T-helper 22 cell (primary cell): Measurements from ENCODE around the gene FAM174A.
"Not testable (repeated sequence)": the region's sequence is repeated elsewhere in the genome, so short reads cannot be mapped to it uniquely, and the experiment has no call there.

Source experiments
- DNase-seq: peaks from one replicate; pipeline ENCODE4 v3.0.0-alpha.2; 2020; ENCODE audit warnings: low read depth

The FAM174A gene

DNA sequence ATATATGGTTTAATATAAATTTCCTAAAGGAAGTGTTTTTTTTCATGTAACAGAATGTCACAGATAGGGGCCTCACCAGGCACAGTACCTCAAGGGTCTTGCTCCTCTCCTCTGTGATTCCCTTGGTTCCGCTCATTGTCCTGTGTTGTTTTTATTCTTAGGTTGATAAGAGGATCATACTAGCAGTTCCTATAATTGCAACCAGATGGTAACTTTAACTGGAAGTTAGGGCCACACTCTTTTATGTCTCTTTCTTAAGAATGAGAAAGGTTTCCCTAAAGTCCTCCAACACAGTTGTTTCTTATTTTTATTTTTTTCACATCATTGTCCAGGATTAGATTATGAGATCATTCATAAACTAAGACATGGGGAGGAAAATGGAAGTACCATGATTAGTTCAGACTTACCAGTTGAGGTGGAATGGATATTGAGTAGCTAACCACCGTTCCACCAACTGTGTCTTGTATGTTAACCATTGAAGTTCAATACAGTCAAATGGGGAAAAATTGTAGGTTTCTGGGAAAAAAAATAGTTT is 41.1 kb downstream of the FAM174A start:
- no peak for DNase-seq

DNA sequence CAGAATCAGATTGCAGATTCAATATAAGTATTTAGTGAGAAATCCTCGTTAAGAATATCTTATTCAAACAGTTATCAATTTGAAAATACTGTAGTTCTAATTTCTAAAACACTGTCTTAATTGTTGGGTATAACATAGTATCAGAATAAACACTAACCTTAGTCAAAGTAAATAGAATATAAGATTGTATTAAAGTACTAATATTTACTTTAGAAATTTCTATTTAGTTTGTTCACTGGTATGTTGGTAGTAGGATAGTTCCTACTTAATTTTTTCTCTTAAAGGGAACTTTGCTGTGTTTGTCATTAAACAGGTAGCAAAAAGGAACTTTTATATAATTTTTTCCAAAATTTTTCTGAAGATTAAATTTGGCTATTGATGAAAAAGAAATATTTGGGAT is 42.3 kb downstream of the FAM174A start:
- DNase-seq, result no peak

DNA sequence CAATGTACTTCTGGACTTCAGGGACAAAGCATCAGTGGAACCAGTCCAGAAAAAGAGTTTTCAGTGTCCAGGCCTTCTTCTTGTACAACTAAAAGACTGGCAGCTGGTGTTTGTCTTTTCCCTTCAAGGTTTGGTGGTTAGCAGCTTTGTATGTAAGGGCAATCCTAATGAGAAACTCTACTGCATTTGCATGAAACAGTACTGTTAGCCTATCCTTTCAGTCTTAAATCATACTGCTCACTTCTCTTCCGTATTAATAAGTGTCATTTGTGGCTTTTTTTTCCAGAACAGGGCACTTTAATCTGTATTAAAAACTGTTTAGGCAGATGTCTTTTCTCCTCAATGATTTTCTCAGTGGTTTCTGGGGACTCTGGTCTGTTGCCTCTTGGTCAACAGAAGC is 48.9 kb downstream of the FAM174A start:
- no peak for DNase-seq

GRCh38 chr5:100584889-100585288 is 49.7 kb downstream of the FAM174A start:
- no peak for DNase-seq

DNA sequence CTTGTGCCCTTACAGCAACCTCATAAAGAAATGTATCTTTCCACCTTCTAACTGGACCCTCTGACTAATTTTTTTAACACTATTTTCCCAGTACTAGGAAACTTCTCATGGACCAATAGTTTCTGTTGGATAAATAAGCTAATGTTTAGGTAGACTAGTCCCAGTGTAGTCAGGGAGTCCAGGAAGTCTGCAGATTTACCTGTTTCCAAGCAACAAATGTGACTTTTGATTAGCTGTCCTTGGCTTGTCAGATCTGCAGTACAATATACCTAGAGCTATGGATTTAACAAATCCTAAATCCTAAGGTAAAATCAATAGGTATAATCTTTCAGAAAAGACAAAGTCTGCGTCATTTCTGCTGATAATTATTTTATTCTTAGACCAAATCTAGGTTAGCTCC is 55.7 kb downstream of the FAM174A start:
- DNase-seq, result no peak

DNA sequence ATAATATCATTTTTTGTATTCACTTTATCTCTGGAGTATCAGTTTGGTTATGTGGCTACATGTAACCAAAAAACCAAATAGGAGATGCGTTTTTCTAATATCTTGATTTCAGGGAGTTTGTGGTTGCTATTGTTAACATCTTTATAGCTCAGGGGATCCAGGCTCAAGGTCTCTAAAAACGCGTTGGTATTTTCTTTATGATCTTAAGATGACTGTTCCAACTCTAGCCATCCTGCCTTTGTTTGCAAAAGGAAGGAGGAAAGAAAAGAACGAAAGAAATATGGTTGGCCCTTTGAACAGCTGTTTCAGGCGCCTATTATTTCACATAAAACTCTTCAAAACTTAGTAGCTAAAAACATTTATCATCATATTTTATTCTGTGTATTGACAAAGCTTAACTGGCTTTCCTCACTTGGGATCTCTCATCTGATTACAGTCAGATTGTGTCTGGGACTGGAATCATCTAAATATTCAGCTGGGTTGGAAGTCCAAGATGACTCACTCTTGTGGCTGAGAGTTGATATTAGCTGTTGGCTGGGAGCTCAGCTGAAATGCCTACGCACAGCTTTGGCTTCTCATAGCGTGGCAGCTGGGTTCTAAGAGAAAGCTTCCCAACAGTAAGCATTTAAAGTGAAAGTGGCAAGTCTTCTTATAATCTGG is 60.1 kb downstream of the FAM174A start:
- no peak for DNase-seq

DNA sequence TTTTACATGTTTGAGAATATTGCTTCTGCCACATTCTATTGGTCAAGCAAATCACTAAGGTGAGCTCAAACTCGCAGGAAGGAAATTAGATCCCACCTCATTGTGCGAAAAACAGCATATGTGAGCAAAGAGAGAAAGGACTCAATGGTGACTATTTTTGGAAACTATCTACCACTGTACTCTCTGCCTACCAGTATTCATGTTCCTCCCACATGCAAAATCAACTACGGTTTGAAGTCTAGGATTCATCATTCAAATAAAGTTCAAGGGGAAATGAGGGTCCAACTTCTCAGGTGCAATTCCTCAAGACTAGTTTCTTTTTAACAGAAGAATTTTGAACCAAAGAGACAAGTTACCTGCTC is 60.6 kb downstream of the FAM174A start:
- no peak for DNase-seq

- DNase-seq, result no peak
These were observed 63.3 kb downstream of the FAM174A start for GRCh38 chr5:100598446-100598845.

DNA sequence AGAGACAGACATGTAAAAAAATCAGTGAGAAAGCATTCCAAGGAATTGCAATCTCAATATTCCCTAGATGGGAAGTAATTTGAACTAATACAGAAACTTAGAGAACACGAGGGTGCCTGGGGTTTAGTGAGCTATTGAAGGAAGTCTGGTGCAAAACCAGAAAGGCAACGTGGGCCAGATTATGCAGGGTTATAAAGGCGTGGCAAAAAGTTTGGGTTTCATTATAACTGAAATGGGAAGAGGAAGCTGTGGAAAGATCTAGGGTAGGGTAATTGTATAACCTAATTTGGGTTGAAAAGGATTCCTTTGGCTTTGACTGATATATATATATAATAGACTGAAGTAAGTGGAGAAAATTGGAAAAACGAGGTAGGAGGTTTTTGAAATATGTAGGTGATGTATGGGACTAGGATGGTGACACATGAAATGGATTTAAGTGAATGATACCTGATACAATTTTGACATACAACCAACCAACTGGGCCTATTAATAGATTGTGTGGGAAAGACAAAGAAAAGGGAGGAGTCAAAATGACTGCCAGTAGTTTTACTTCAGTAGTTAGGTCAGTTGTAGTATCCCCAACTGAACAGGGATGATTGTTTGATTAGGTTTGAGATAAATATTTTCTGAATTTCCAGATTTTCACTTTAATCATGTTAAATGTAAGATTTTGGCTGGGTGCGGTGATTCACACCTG is 65.3 kb downstream of the FAM174A start:
- no peak for DNase-seq

DNA sequence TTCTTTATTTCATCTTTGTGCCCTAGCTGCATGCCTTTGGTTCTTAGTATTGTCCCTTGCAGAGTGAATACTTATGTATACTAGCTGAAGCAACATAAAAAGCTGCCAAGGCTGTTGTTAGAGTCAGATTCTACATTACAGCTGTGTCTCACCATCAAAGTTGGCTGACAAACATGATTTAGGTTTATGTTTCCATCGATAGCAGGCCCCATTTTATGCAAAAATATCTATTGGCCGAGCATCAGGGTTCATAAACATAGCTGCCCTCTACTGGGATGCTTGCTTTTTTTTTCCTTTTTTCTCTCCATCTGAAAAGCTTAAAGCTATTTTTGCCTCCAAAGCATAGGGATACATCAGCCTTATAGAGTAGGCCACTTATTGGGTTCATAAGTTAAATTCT is 68.0 kb downstream of the FAM174A start:
- DNase-seq, result no peak

DNA sequence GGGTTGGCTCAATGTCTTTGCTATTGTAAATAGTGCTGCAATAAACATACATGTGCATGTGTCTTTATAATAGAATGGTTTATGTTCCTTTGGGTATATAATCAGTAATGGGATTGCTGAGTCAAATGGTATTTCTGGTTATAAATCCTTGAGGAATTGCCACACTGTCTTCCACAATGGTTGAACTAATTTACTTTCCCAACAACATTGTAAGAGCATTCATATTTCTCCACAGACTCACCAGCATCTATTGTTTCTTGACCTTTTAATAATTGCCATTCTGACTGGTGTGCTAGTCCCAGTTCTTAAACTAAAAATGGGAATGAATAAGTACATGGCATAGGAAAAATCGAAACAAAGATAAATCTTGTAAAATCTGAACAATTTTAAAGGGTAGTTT is 68.8 kb downstream of the FAM174A start:
- not testable (repeated sequence) for DNase-seq

GRCh38 chr5:100609594-100609993 is 74.4 kb downstream of the FAM174A start:
- DNase-seq, result no peak

DNA sequence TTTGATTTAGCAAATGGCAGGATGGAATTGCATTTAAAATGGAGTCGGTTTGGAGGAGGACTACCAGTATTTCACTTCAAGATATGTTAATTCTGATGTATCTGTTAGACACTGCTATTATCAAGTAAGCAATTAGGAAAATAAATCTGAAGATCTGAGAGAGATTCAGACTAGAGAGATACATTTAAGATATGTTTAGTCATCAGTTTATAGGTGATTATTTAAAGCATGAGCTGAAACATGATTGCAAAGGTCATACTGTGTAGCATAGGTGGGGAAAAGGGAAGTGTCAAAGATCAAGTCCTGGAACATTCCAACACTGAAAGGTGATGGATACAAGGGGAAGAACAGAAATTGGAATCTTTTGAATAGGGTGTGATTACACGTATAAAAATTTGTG is 79.1 kb downstream of the FAM174A start:
- DNase-seq, result no peak

DNA sequence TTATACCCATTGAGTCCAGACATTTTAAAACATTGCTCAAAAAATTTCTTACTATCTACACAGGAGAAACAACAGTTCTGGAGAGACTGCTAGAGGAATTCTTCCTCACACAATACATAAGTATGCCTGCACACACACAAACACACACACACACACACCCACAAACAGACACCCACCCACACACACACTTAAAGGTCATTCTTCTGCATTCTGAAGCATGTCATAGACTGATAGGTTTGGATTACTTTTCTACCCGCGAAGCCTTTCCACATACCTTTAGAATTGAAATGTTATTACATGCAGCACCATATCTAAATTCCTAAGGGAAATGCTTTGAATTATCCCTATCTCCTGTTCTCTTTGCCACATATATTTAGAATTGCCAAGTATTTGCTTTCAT is 80.2 kb downstream of the FAM174A start:
- no peak for DNase-seq

DNA sequence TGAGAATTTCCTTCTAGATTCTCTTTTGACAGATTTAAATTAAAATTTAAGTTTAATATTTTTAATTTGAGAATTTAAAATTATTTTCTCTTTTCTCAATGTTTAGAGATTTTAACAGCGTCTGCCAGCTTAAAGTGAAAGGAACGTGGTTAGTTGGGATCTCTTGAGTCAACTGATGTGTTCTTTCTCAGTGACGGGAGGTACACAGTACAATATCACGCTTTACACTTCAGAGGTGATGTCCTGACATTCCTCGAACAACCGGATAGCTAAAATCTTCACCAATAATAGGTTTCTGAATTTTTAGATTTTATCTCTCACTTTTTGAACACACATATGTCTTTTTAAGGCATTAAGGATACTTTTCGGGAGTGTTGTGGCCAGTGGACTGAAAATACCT is 81.1 kb downstream of the FAM174A start:
- DNase-seq, result no peak

- DNase-seq, result no peak
These were observed 81.8 kb downstream of the FAM174A start for GRCh38 chr5:100616981-100617380.

GRCh38 chr5:100623719-100624118 is 88.5 kb downstream of the FAM174A start:
- no peak for DNase-seq

DNA sequence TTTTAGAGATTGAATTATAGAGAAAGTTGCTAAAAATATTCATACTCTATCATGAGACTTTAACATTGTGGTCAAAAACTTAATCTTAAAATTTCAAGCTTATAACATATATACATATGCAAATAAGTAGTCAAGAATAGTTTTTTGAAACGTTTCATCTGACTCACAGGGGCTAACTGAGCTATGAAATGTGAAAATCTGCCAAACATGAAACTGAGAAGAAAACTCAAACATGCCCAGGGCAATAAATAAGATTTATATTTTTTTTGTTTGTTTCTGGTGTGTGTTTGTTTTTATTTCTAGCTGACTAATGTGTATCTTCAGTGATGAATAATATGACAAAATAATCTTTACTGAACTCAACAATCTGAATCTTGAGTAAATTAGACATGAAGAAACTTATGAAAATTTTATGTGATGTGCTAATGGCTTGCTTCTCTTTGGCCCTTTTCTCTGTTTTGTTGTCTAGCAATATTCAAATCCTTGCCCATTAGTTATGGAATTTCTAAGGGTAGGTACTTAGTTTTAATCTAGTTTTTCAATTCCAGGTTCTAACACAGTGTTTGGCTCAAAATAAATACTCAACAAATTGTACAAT is 99.9 kb downstream of the FAM174A start:
- no peak for DNase-seq
